Neural progenitor cell (in vitro differentiated cells): ENCODE measurements around the gene SERPINI1. TPM values are rescaled to one million over a fixed set of nuclear protein-coding genes. Genes with fewer than 3 reads are reported as not detected.

ENCODE experiments used
- DNase-seq: peaks from one replicate; pipeline ENCODE4 v3.0.0-alpha.2; 2016; ENCODE audit warnings: low spot score
- H2AFZ ChIP-seq: fragments of 200-600 bp; sonication (generic); replicated peaks from 2 replicates; pipeline ENCODE4 v1.6.1; 2016; ENCODE audit warnings: antibody characterized with exemption
- H3F3A ChIP-seq: fragments of 200-600 bp; sonication (generic); 2 replicates; pipeline ENCODE4 v1.6.1; 2016; ENCODE audit warnings: antibody characterized with exemption, low read depth
- H3K27ac ChIP-seq: fragments of 200-600 bp; sonication (generic); 2 replicates; pipeline ENCODE4 v1.5.1; 2016; ENCODE audit warnings: mild to moderate bottlenecking
- H3K27me3 ChIP-seq: fragments of 200-600 bp; sonication (generic); 2 replicates; pipeline ENCODE4 v1.6.1; 2016; ENCODE audit warnings: mild to moderate bottlenecking, moderate library complexity
- H3K36me3 ChIP-seq: fragments of 200-600 bp; sonication (generic); 2 replicates; pipeline ENCODE4 v1.5.1; 2016
- H3K4me1 ChIP-seq: fragments of 200-600 bp; sonication (generic); 2 replicates; pipeline ENCODE4 v1.6.1; 2016; ENCODE audit warnings: mixed run types
- H3K4me2 ChIP-seq: fragments of 200-600 bp; sonication (generic); 2 replicates; pipeline ENCODE4 v1.6.1; 2016
- H3K4me3 ChIP-seq: fragments of 200-600 bp; sonication (generic); 2 replicates; pipeline ENCODE4 v1.5.1; 2016
- H3K79me2 ChIP-seq: fragments of 200-600 bp; sonication (generic); 2 replicates; pipeline ENCODE4 v1.6.1; 2016; ENCODE audit warnings: low read depth
- H3K9ac ChIP-seq: fragments of 200-600 bp; sonication (generic); 2 replicates; pipeline ENCODE4 v1.6.1; 2016
- H3K9me3 ChIP-seq: fragments of 200-600 bp; sonication (generic); 2 replicates; pipeline ENCODE4 v1.5.1; 2016; ENCODE audit warnings: low read depth
- H4K20me1 ChIP-seq: fragments of 200-600 bp; sonication (generic); 2 replicates; pipeline ENCODE4 v1.6.1; 2016; ENCODE audit warnings: low read depth
- H3K27ac Mint-ChIP-seq: 3 replicates; pipeline ENCODE4 v1.8.0; 2021; ENCODE audit warnings: mixed read lengths
- H3K27me3 Mint-ChIP-seq: 2 replicates; pipeline ENCODE4 v1.8.0; 2022; ENCODE audit warnings: low read depth, mild to moderate bottlenecking, inconsistent platforms, moderate library complexity, mixed read lengths; ENCODE audit not compliant: insufficient read depth
- H3K36me3 Mint-ChIP-seq: 3 replicates; pipeline ENCODE4 v1.8.0; 2021; ENCODE audit warnings: mixed read lengths
- H3K4me1 Mint-ChIP-seq: 3 replicates; pipeline ENCODE4 v1.8.0; 2021; ENCODE audit warnings: mixed read lengths
- H3K4me3 Mint-ChIP-seq: 3 replicates; pipeline ENCODE4 v1.8.0; 2021; ENCODE audit warnings: mild to moderate bottlenecking, moderate library complexity, mixed read lengths
- H3K9me3 Mint-ChIP-seq: 3 replicates; pipeline ENCODE4 v1.8.0; 2020; ENCODE audit warnings: mixed read lengths
- EZH2 ChIP-seq: fragments of 200-600 bp; sonication (generic); IDR thresholded peaks from 2 replicates; pipeline ENCODE4 v1.6.1; 2017; ENCODE audit warnings: antibody characterized with exemption, mild to moderate bottlenecking, moderate library complexity
- EZH2phosphoT487 ChIP-seq: fragments of 200-600 bp; sonication (generic); IDR thresholded peaks from 2 replicates; pipeline ENCODE4 v1.6.1; 2017; ENCODE audit warnings: antibody characterized with exemption
- total RNA-seq: library from RNA; depleted of rRNA; stranded (reverse); fragments of >200 nt; gene quantifications from 2 replicates; pipeline ENCODE4 v1.2.3, GENCODE V29; 2015; ENCODE audit warnings: low replicate concordance
- TF ChIP-seq, protein P1 (sequence below): fragments of 200-600 bp; sonication (generic); IDR thresholded peaks from 2 replicates; pipeline ENCODE4 v1.5.1; 2017; ENCODE audit warnings: antibody characterized with exemption, mild to moderate bottlenecking

SERPINI1 gene
- total RNA-seq, 1 donor from 2014 or later: 8.9 TPM

DNA sequence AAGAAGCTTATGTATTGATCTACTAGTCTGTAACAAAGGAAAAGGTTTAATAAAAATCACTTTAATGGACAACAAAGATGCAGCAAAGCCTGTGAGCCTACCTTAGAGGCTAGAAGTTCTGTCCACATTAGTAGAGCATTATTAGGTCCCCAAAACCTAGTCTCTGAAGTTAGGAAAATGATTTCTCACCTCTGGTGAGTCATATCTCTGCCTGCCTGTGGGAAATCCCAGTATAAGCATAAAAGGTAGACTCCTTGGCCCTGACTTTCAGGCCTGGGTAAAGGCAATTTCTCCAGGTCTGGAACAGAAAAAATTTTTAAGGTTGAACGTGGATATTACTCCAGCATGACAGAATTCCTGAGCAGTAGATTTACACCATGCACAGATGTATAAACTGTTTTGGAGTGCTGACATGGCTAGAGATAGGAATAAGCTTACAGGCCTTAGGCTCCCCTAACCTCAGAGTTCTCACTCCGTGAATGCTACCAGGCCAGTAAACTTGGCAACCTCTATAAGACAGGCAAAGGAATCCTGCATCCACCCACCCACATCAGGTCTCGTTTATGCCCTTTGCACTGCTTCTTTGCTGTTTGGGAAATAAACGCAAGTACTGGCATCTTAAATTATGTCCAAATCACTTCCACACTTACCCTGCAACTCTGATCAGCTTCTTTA, 104.1 kb downstream of the SERPINI1 start:
- Mint-ChIP-seq H3K4me1 (no peaks in the 10 kb centered on the region), H3K27me3 (peaks cover 4% of the 10 kb centered on the region), H3K27ac (no peak overlapping the region), H3K4me3 (no peak overlapping the region), H3K36me3 (no peaks in the 10 kb centered on the region), H3K9me3 (no peaks in the 10 kb centered on the region)
- no peak overlapping the region for H3K4me3 ChIP-seq
- H4K20me1 ChIP-seq: no peaks in the 10 kb centered on the region
- no peaks in the 10 kb centered on the region for H3F3A ChIP-seq
- no peaks in the 10 kb centered on the region for H3K79me2 ChIP-seq
- H3K27me3 ChIP-seq: no peaks in the 10 kb centered on the region
- H3K36me3 ChIP-seq: no peaks in the 10 kb centered on the region
- no peak overlapping the region for H3K9ac ChIP-seq
- no peaks in the 10 kb centered on the region for H3K4me1 ChIP-seq
- H3K9me3 ChIP-seq: no peaks in the 10 kb centered on the region
- no peak overlapping the region for H2AFZ ChIP-seq
- H3K27ac ChIP-seq: no peak overlapping the region
- H3K4me2 ChIP-seq: no peak overlapping the region
- TF ChIP-seq, protein P1, sequence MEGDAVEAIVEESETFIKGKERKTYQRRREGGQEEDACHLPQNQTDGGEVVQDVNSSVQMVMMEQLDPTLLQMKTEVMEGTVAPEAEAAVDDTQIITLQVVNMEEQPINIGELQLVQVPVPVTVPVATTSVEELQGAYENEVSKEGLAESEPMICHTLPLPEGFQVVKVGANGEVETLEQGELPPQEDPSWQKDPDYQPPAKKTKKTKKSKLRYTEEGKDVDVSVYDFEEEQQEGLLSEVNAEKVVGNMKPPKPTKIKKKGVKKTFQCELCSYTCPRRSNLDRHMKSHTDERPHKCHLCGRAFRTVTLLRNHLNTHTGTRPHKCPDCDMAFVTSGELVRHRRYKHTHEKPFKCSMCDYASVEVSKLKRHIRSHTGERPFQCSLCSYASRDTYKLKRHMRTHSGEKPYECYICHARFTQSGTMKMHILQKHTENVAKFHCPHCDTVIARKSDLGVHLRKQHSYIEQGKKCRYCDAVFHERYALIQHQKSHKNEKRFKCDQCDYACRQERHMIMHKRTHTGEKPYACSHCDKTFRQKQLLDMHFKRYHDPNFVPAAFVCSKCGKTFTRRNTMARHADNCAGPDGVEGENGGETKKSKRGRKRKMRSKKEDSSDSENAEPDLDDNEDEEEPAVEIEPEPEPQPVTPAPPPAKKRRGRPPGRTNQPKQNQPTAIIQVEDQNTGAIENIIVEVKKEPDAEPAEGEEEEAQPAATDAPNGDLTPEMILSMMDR: no peak
- TF ChIP-seq EZH2phosphoT487: no peak
- no peak for TF ChIP-seq EZH2
- no peak for DNase-seq

DNA sequence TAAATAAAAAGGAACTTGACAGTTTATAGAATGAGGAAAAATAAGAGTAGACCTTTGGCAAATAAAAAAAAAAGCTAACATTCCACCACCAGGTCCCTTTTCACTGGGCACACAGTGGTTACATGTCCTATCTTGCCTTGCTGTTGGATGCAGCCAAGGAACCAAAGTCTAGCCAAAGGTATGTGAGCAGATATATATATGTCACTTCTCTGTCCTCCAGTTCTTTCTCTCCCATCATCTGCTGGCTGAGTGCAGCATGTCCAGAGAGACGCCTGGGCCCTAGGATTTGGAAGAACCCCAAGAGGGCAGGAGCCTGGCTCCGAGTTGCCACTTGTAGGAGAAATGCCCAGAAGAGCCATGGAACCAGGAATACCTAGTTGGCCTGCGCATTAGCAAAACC, 104.7 kb downstream of the SERPINI1 start:
- Mint-ChIP-seq H3K9me3 (no peaks in the 10 kb centered on the region), H3K36me3 (no peaks in the 10 kb centered on the region), H3K4me3 (no peak overlapping the region), H3K27ac (no peak overlapping the region), H3K27me3 (peaks cover 4% of the 10 kb centered on the region), H3K4me1 (no peaks in the 10 kb centered on the region)
- no peak overlapping the region for H2AFZ ChIP-seq
- TF ChIP-seq, protein P1: no peak
- no peak for TF ChIP-seq EZH2
- no peak for TF ChIP-seq EZH2phosphoT487
- no peaks in the 10 kb centered on the region for H3K79me2 ChIP-seq
- H4K20me1 ChIP-seq: no peaks in the 10 kb centered on the region
- H3F3A ChIP-seq: no peaks in the 10 kb centered on the region
- H3K9ac ChIP-seq: no peak overlapping the region
- no peaks in the 10 kb centered on the region for H3K36me3 ChIP-seq
- H3K27ac ChIP-seq: no peak overlapping the region
- no peak overlapping the region for H3K4me3 ChIP-seq
- no peaks in the 10 kb centered on the region for H3K9me3 ChIP-seq
- H3K4me1 ChIP-seq: no peaks in the 10 kb centered on the region
- H3K4me2 ChIP-seq: no peak overlapping the region
- DNase-seq: no peak
- H3K27me3 ChIP-seq: no peaks in the 10 kb centered on the region

GRCh38 chr3:167843481-167843880, 108.0 kb downstream of the SERPINI1 start:
- no peaks in the 10 kb centered on the region for H3K4me1 Mint-ChIP-seq
- H3K27me3 Mint-ChIP-seq: peaks cover 5% of the 10 kb centered on the region
- Histone ChIP-seq H3K9ac (no peak overlapping the region), H3K36me3 (no peaks in the 10 kb centered on the region), H3K4me1 (no peaks in the 10 kb centered on the region), H2AFZ (no peak overlapping the region), H3K27ac (no peak overlapping the region), H3K9me3 (no peaks in the 10 kb centered on the region), H4K20me1 (no peaks in the 10 kb centered on the region), H3K4me2 (no peak overlapping the region), H3K27me3 (no peaks in the 10 kb centered on the region), H3K79me2 (no peaks in the 10 kb centered on the region), H3F3A (no peaks in the 10 kb centered on the region), H3K4me3 (no peak overlapping the region)
- no peaks in the 10 kb centered on the region for H3K36me3 Mint-ChIP-seq
- no peak overlapping the region for H3K4me3 Mint-ChIP-seq
- no peak overlapping the region for H3K27ac Mint-ChIP-seq
- H3K9me3 Mint-ChIP-seq: no peaks in the 10 kb centered on the region
- no peak for DNase-seq
- TF ChIP-seq, protein P1: no peak
- TF ChIP-seq EZH2phosphoT487 (no peak), EZH2 (no peak)
